Muscle layer of colon (tissue), 2 donors: ENCODE data around the gene TSPAN12.
"Not testable (repeated sequence)": the region's sequence is repeated elsewhere in the genome, so short reads cannot be mapped to it uniquely, and the experiment has no call there.

Source experiments
- H3K27ac ChIP-seq: one replicate; pipeline ENCODE4 v1.7.0; 2013; ENCODE audit warnings: low read depth, mild to moderate bottlenecking, low read length, moderate library complexity
- H3K27me3 ChIP-seq, 2 donors: one replicate each; pipeline ENCODE4 v1.7.0; 2013; ENCODE audit warnings: low read length in 2 of 2, mild to moderate bottlenecking in 2 of 2; ENCODE audit not compliant: insufficient read depth in 2 of 2, control insufficient read depth in 1 of 2
- H3K36me3 ChIP-seq: one replicate; pipeline ENCODE4 v1.7.0; 2013; ENCODE audit warnings: mild to moderate bottlenecking, low read length; ENCODE audit not compliant: insufficient read depth
- H3K4me1 ChIP-seq: one replicate; pipeline ENCODE4 v1.7.0; 2013; ENCODE audit warnings: mild to moderate bottlenecking, low read length; ENCODE audit not compliant: insufficient read depth
- H3K4me3 ChIP-seq, 2 donors: one replicate each; pipeline ENCODE4 v1.7.0; 2013; ENCODE audit warnings: low read length in 2 of 2, low read depth in 1 of 2, mild to moderate bottlenecking in 1 of 2, moderate library complexity in 1 of 2
- H3K9ac ChIP-seq: one replicate; pipeline ENCODE4 v1.7.0; 2013; ENCODE audit warnings: low read length
- H3K9me3 ChIP-seq: one replicate; pipeline ENCODE4 v1.7.0; 2013; ENCODE audit warnings: mild to moderate bottlenecking, low read length
- donor health status: abdominal sarcoma.
- donor health status: Adenocarcinoma of cecum.

The TSPAN12 gene

GRCh38 chr7:120780451-120780850, 77.5 kb downstream of the TSPAN12 start:
- H3K27me3 ChIP-seq, H3K4me3 ChIP-seq, H3K36me3 ChIP-seq, H3K9me3 ChIP-seq, H3K9ac ChIP-seq, H3K4me1 ChIP-seq, H3K27ac ChIP-seq: not testable (repeated sequence)

GRCh38 chr7:120779078-120779477, 78.9 kb downstream of the TSPAN12 start:
- not testable (repeated sequence) for H3K4me1 ChIP-seq, H3K4me3 ChIP-seq, H3K27me3 ChIP-seq, H3K9me3 ChIP-seq, H3K27ac ChIP-seq, H3K9ac ChIP-seq, H3K36me3 ChIP-seq

- no peaks in the 10 kb centered on the region for H3K4me1 ChIP-seq
- no peaks in the 10 kb centered on the region for H3K36me3 ChIP-seq
- H3K4me3 ChIP-seq, result no peak overlapping the region
- H3K9me3 ChIP-seq, result no peaks in the 10 kb centered on the region
- no peaks in the 10 kb centered on the region for H3K27me3 ChIP-seq
- H3K9ac ChIP-seq, result no peak overlapping the region
- no peak overlapping the region for H3K27ac ChIP-seq
Measured at GRCh38 chr7:120775755-120776154, 82.2 kb downstream of the TSPAN12 start.

DNA sequence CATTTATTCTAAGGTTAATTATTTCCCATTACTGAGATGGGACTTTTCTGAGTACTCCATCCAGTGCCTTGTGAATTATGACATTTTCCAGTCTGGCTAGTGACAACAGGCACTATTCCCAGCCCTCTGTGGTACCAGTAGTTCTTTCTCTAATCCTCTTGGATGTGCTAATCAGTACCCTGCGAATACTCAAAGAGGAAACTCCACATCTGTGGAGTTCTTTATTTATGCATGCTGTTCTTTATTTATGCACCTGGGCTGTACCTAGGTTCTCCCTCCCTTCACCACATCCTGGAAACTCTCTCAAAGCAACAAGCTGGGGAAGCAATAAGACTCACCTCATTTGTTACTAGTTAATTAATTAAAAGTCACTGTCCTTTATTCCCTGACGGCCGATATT, 83.5 kb downstream of the TSPAN12 start:
- no peak overlapping the region for H3K9ac ChIP-seq

GRCh38 chr7:120770206-120770605, 87.7 kb downstream of the TSPAN12 start:
- H3K36me3 ChIP-seq, result no peaks in the 10 kb centered on the region
- H3K27me3 ChIP-seq, result no peaks in the 10 kb centered on the region
- H3K9ac ChIP-seq, result no peak overlapping the region
- no peaks in the 10 kb centered on the region for H3K4me1 ChIP-seq
- no peaks in the 10 kb centered on the region for H3K9me3 ChIP-seq
- H3K27ac ChIP-seq, result no peak overlapping the region
- no peak overlapping the region for H3K4me3 ChIP-seq

More for the DNA sequence above, 83.5 kb downstream of the TSPAN12 start:
- Histone ChIP-seq H3K9me3 (no peaks in the 10 kb centered on the region), H3K27ac (no peak overlapping the region), H3K4me3 (no peak overlapping the region), H3K4me1 (no peaks in the 10 kb centered on the region), H3K27me3 (no peaks in the 10 kb centered on the region), H3K36me3 (no peaks in the 10 kb centered on the region)

DNA sequence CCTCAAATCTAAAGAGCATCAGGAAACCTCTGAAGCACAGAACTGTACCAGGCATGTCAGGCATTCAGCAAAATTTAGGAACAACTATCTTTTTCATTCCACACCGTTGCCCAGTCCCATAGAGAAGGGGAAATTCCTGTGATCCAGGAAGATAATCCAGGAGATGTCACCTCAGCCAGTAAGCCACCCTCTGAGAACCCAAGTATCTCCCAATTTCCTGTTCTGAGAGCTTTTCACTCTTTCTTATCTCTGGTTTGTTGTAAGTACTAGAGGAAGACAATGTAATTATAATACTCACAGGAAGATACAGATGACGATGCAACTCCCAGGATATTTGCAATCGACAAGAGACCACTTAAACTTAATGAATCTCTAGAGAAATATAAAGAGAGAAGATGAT, 97.1 kb downstream of the TSPAN12 start:
- Histone ChIP-seq H3K27me3 (no peaks in the 10 kb centered on the region), H3K9ac (no peak overlapping the region), H3K4me3 (no peak overlapping the region), H3K9me3 (no peaks in the 10 kb centered on the region), H3K4me1 (no peaks in the 10 kb centered on the region), H3K36me3 (no peaks in the 10 kb centered on the region), H3K27ac (no peak overlapping the region)

DNA sequence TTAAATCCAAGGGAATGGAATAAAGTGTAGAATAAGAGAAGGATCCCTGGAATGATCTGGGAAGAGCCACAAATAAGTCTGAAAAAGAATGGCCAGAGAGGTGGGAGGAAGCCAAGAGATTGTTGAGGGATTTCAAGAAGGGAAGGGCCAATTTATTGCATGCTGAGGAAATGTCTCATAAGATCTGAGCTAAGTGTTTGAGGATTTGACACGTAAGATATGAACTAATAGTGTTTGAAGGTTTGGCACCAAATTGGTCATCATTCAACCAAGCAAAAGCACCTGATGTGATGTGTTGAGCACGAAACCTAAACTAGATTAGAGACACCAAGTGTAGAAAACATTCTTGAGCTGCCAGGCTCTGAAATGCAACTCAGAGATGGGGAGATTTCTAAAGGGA, 97.9 kb downstream of the TSPAN12 start:
- Histone ChIP-seq H3K4me1 (no peaks in the 10 kb centered on the region), H3K36me3 (no peaks in the 10 kb centered on the region), H3K9ac (no peak overlapping the region), H3K27ac (no peak overlapping the region), H3K4me3 (no peak overlapping the region), H3K27me3 (no peaks in the 10 kb centered on the region), H3K9me3 (no peaks in the 10 kb centered on the region)

GRCh38 chr7:120743128-120743527, 114.8 kb downstream of the TSPAN12 start:
- no peak overlapping the region for H3K4me3 ChIP-seq

DNA sequence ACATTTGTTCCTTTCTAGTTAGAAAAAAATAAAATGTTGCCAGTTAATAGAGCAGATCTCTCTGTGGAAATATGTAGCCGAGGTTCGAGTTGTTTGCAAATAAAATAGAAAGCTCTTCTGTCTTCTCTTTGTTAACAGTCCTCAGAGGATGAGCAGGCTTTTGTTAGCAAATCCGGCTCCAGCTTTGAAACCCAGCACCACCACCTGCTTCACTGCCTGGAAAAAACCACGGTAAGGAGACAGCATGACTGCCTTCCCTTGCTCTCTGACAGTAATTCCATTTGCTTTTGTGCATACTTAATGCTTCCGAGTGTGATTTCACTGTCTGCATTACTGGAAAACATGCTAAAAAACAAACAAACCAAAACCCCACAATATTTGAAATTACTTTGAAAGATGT, 115.6 kb downstream of the TSPAN12 start:
- Histone ChIP-seq H3K4me3 (no peak overlapping the region), H3K9me3 (no peaks in the 10 kb centered on the region), H3K36me3 (no peaks in the 10 kb centered on the region), H3K27me3 (no peaks in the 10 kb centered on the region), H3K4me1 (no peaks in the 10 kb centered on the region), H3K27ac (peak overlapping the region; percentile 1), H3K9ac (no peak overlapping the region)

More at GRCh38 chr7:120743128-120743527, 114.8 kb downstream of the TSPAN12 start:
- Histone ChIP-seq H3K36me3 (no peaks in the 10 kb centered on the region), H3K27ac (no peak overlapping the region), H3K9me3 (no peaks in the 10 kb centered on the region), H3K27me3 (no peaks in the 10 kb centered on the region), H3K4me1 (no peaks in the 10 kb centered on the region), H3K9ac (no peak overlapping the region)

- Histone ChIP-seq H3K36me3 (no peaks in the 10 kb centered on the region), H3K27ac (no peak overlapping the region), H3K4me1 (no peaks in the 10 kb centered on the region), H3K9me3 (no peaks in the 10 kb centered on the region), H3K4me3 (no peak overlapping the region), H3K9ac (no peak overlapping the region), H3K27me3 (no peaks in the 10 kb centered on the region)
Measured at GRCh38 chr7:120741371-120742042, 116.4 kb downstream of the TSPAN12 start.

DNA sequence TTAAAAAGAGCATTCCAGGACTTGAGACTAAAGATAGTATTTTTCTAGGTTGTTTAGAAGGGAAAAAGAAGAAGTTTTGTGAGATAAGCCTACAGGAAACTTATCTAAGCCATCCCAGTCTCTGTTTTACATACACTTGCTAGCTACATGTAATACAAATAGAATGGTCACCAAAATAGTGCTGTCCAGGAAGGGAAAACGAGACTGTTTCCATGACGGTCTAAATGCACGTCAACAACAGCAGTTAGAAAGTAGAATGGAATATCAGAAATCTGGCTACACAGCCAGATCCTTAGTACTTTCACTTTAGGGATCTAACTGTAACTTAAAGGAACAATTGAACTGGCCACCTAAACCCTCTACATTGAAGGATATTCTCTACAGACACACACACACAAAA, 117.6 kb downstream of the TSPAN12 start:
- H3K4me3 ChIP-seq, result peak overlapping the region; percentile 29 to 43
- H3K27ac ChIP-seq, result peak overlapping the region; percentile 39

DNA sequence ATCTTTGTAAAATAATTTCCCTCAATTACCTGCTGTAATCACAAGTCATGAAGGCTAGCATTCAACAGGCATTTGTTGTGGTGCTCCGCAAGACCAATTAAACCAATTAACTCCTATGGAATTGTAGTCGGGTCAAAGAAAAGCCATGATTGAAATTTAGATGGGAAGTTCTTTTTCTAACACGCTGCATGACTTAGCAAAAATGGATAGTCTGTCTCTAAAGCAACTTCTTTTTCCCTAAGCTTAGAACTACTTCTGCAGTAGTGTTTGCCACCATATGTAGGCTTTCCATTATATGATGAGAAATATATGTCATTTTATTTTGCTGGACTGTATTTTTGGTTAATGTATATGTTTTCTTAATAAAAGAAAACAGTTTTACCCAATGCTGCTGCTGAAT, 119.1 kb downstream of the TSPAN12 start:
- Histone ChIP-seq H3K27me3 (no peaks in the 10 kb centered on the region), H3K4me1 (peaks cover 7% of the 10 kb centered on the region), H3K36me3 (no peaks in the 10 kb centered on the region), H3K9ac (no peak overlapping the region), H3K9me3 (no peaks in the 10 kb centered on the region), H3K27ac (no peak overlapping the region), H3K4me3 (no peak overlapping the region)

More for the DNA sequence above, 117.6 kb downstream of the TSPAN12 start:
- peaks cover 3% of the 10 kb centered on the region for H3K4me1 ChIP-seq
- H3K27me3 ChIP-seq, result no peaks in the 10 kb centered on the region
- no peaks in the 10 kb centered on the region for H3K9me3 ChIP-seq
- H3K9ac ChIP-seq, result peak overlapping the region; percentile 6
- H3K36me3 ChIP-seq, result no peaks in the 10 kb centered on the region
